ENCODE data around the gene NEK6.

DNA sequence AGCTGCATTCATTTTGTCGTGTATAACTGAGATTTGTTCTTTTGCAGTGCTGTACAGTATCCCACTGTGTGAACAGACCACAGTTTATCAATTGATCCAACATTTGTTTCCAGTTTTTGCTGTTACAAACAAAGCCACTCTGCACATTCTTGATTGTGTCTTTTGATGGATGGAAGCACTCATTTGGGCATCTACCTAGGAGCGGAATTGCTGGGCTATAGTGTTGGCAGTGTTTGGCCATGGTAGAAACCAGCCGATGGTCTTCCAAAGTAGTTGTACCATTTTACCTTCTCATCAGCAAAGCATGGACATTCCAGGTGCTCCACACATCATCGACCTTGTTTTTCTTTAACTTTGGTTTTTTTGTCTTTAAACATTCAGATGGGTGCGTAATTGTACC lies 79.8 kb downstream of the NEK6 start:
- TF ChIP-seq ZNF274 (IDR thresholded peaks at IDR 0.05; ENCODE audit: low read depth, low read length) (no peak), YY1 (IDR thresholded peaks at IDR 0.05; ENCODE audit: insufficient read depth, insufficient read length) (no peak)

Measured in NT2/D1 (cell line).